Panc1 (cell line): Measurements from ENCODE around the gene SMIM11.
"Not testable (repeated sequence)": the region's sequence is repeated elsewhere in the genome, so short reads cannot be mapped to it uniquely, and the experiment has no call there.

ENCODE experiments used
- POLR2AphosphoS5 ChIP-seq: IDR thresholded peaks from 2 replicates; pipeline ENCODE4 v1.6.1; 2012; ENCODE audit warnings: mild to moderate bottlenecking, low read depth, low read length, moderate library complexity
- SIN3A ChIP-seq: IDR thresholded peaks from 2 replicates; pipeline ENCODE4 v1.6.1; 2012; ENCODE audit warnings: low read depth, mild to moderate bottlenecking, low read length, moderate library complexity, borderline replicate concordance; ENCODE audit not compliant: insufficient read depth
- TF ChIP-seq, protein P1 (sequence below): fragments of 450-650 bp; IDR thresholded peaks from 2 replicates; pipeline ENCODE4 v1.5.1; 2017; ENCODE audit warnings: mild to moderate bottlenecking
- TF ChIP-seq, protein P2 (sequence below), 2 experiments: IDR thresholded peaks; 2 replicates each; pipeline ENCODE4 v1.6.1; 2011 to 2012; ENCODE audit warnings: low read depth in 2 of 2, control low read depth in 1 of 2, low read length in 1 of 2, mild to moderate bottlenecking in 1 of 2, moderate library complexity in 1 of 2; ENCODE audit not compliant: insufficient read depth in 1 of 2

DNA sequence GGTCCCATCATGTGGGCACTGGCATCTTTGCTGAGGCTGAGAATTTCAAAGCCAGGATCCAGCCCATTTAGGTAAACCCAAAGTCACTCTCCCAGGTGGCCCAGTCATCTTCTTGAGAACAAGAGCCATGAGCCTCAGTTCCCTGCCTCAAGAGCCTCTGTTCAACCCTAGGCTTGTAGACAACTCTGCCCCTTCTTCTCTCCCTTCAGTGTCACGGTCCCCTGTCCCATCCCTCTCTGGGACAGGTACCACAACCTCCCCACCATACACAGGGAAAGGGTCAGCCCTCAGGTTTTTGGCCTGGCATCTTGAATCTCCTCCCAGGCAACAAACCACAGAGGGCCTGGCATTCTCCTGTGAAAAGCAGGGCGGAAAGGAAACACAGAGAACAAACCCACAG is 30.4 kb downstream of the SMIM11 start:
- TF ChIP-seq, protein P1, sequence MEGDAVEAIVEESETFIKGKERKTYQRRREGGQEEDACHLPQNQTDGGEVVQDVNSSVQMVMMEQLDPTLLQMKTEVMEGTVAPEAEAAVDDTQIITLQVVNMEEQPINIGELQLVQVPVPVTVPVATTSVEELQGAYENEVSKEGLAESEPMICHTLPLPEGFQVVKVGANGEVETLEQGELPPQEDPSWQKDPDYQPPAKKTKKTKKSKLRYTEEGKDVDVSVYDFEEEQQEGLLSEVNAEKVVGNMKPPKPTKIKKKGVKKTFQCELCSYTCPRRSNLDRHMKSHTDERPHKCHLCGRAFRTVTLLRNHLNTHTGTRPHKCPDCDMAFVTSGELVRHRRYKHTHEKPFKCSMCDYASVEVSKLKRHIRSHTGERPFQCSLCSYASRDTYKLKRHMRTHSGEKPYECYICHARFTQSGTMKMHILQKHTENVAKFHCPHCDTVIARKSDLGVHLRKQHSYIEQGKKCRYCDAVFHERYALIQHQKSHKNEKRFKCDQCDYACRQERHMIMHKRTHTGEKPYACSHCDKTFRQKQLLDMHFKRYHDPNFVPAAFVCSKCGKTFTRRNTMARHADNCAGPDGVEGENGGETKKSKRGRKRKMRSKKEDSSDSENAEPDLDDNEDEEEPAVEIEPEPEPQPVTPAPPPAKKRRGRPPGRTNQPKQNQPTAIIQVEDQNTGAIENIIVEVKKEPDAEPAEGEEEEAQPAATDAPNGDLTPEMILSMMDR = not testable (repeated sequence)
- not testable (repeated sequence) for TF ChIP-seq POLR2AphosphoS5, SIN3A
- TF ChIP-seq, protein P2, sequence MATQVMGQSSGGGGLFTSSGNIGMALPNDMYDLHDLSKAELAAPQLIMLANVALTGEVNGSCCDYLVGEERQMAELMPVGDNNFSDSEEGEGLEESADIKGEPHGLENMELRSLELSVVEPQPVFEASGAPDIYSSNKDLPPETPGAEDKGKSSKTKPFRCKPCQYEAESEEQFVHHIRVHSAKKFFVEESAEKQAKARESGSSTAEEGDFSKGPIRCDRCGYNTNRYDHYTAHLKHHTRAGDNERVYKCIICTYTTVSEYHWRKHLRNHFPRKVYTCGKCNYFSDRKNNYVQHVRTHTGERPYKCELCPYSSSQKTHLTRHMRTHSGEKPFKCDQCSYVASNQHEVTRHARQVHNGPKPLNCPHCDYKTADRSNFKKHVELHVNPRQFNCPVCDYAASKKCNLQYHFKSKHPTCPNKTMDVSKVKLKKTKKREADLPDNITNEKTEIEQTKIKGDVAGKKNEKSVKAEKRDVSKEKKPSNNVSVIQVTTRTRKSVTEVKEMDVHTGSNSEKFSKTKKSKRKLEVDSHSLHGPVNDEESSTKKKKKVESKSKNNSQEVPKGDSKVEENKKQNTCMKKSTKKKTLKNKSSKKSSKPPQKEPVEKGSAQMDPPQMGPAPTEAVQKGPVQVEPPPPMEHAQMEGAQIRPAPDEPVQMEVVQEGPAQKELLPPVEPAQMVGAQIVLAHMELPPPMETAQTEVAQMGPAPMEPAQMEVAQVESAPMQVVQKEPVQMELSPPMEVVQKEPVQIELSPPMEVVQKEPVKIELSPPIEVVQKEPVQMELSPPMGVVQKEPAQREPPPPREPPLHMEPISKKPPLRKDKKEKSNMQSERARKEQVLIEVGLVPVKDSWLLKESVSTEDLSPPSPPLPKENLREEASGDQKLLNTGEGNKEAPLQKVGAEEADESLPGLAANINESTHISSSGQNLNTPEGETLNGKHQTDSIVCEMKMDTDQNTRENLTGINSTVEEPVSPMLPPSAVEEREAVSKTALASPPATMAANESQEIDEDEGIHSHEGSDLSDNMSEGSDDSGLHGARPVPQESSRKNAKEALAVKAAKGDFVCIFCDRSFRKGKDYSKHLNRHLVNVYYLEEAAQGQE (IDR thresholded peaks at IDR 0.05; ENCODE audit: insufficient read depth in 1 of 2, low read depth in 2 of 2, low read length in 1 of 2) = not testable (repeated sequence)
